HAP-1 (cell line): ENCODE results near the gene SIRPB2.
A peak's percentile ranks its signal among the peaks of the same experiment; 100 is the strongest.

Experiments used
- DNase-seq, 2 experiments: peaks; one replicate each; pipeline ENCODE4 v3.0.0-alpha.2; 2016 to 2020; ENCODE audit warnings: low spot score in 2 of 2
- H3K27me3 ChIP-seq: fragments of 250-450 bp; sonication (Bioruptor Pico); 2 replicates; pipeline ENCODE4 v1.5.1; 2020; ENCODE audit warnings: low read depth, mild to moderate bottlenecking, moderate library complexity
- H3K36me3 ChIP-seq: fragments of 250-450 bp; sonication (Bioruptor Pico); replicated peaks from 2 replicates; pipeline ENCODE4 v1.5.1; 2020; ENCODE audit warnings: mild to moderate bottlenecking
- H3K4me1 ChIP-seq: fragments of 250-450 bp; sonication (Bioruptor Pico); 2 replicates; pipeline ENCODE4 v1.5.1; 2020; ENCODE audit warnings: mild to moderate bottlenecking
- H3K4me3 ChIP-seq: fragments of 250-450 bp; sonication (Bioruptor Pico); 2 replicates; pipeline ENCODE4 v1.5.1; 2020; ENCODE audit warnings: mild to moderate bottlenecking, moderate library complexity
- H3K9me3 ChIP-seq: fragments of 250-450 bp; sonication (Bioruptor Pico); 2 replicates; pipeline ENCODE4 v1.5.1; 2020; ENCODE audit warnings: mild to moderate bottlenecking, moderate library complexity
- in situ Hi-C: fragments of 300-500 bp; cut with MboI; formaldehyde crosslinking; loops from 3 replicates; pipeline ENCODE4 v1.14.3; 2020; ENCODE audit warnings: low sequenced_read_pairs, inconsistent platforms, mixed read lengths

The SIRPB2 gene

GRCh38 chr20:1438361-1438760 lies 52.9 kb downstream of the SIRPB2 start:
- H3K9me3 ChIP-seq = no peaks in the 10 kb centered on the region; the same call in 1 of the 2 replicates
- no peaks in the 10 kb centered on the region for H3K27me3 ChIP-seq
- H3K4me3 ChIP-seq = no peak overlapping the region
- H3K4me1 ChIP-seq = no peaks in the 10 kb centered on the region
- no peak for DNase-seq
- in situ Hi-C loops = no loop called here
- H3K36me3 ChIP-seq = peaks cover 4% of the 10 kb centered on the region; the same call in 1 of the 2 replicates

- no peak overlapping the region for H3K4me3 ChIP-seq
- H3K9me3 ChIP-seq = no peaks in the 10 kb centered on the region; the same call in 1 of the 2 replicates
- DNase-seq = peak; percentile 52 to 80
- no peaks in the 10 kb centered on the region for H3K4me1 ChIP-seq
- no peaks in the 10 kb centered on the region; the same call in 1 of the 2 replicates for H3K36me3 ChIP-seq
- no peaks in the 10 kb centered on the region for H3K27me3 ChIP-seq
- in situ Hi-C loops = no loop called here
Observed at GRCh38 chr20:1437235-1437904, 53.9 kb downstream of the SIRPB2 start.

GRCh38 chr20:1436263-1436662 lies 55.0 kb downstream of the SIRPB2 start:
- Histone ChIP-seq H3K4me3 (no peak overlapping the region), H3K27me3 (no peaks in the 10 kb centered on the region), H3K4me1 (no peaks in the 10 kb centered on the region), H3K36me3 (no peaks in the 10 kb centered on the region; the same call in 1 of the 2 replicates), H3K9me3 (no peaks in the 10 kb centered on the region; the same call in 1 of the 2 replicates)
- no peak for DNase-seq
- in situ Hi-C loops = no loop called here

GRCh38 chr20:1435337-1435699 lies 55.9 kb downstream of the SIRPB2 start:
- in situ Hi-C loops = no loop called here
- no peaks in the 10 kb centered on the region for H3K4me1 ChIP-seq

GRCh38 chr20:1434571-1435336 lies 56.5 kb downstream of the SIRPB2 start:
- in situ Hi-C loops = no loop called here
- DNase-seq = no peak
- Histone ChIP-seq H3K27me3 (no peaks in the 10 kb centered on the region; the same call in 1 of the 2 replicates), H3K4me3 (no peak overlapping the region), H3K4me1 (no peaks in the 10 kb centered on the region), H3K36me3 (no peaks in the 10 kb centered on the region), H3K9me3 (no peaks in the 10 kb centered on the region; the same call in 1 of the 2 replicates)

More at GRCh38 chr20:1435337-1435699, 55.9 kb downstream of the SIRPB2 start:
- no peaks in the 10 kb centered on the region; the same call in 1 of the 2 replicates for H3K27me3 ChIP-seq
- H3K9me3 ChIP-seq = no peaks in the 10 kb centered on the region; the same call in 1 of the 2 replicates
- DNase-seq = no peak
- H3K36me3 ChIP-seq = no peaks in the 10 kb centered on the region; the same call in 1 of the 2 replicates
- no peak overlapping the region for H3K4me3 ChIP-seq

GRCh38 chr20:1431158-1431557 lies 60.1 kb downstream of the SIRPB2 start:
- Histone ChIP-seq H3K4me1 (no peaks in the 10 kb centered on the region), H3K4me3 (no peak overlapping the region), H3K27me3 (peaks cover 3% of the 10 kb centered on the region; the same call in 1 of the 2 replicates), H3K9me3 (no peaks in the 10 kb centered on the region; the same call in 1 of the 2 replicates), H3K36me3 (no peaks in the 10 kb centered on the region)
- in situ Hi-C loops = no loop called here
- no peak for DNase-seq

- Histone ChIP-seq H3K27me3 (peaks cover 3% of the 10 kb centered on the region; the same call in 1 of the 2 replicates), H3K9me3 (no peaks in the 10 kb centered on the region; the same call in 1 of the 2 replicates), H3K4me3 (no peak overlapping the region), H3K4me1 (no peaks in the 10 kb centered on the region), H3K36me3 (no peaks in the 10 kb centered on the region)
- in situ Hi-C loops = no loop called here
- no peak for DNase-seq
Observed at GRCh38 chr20:1430004-1430451, 61.2 kb downstream of the SIRPB2 start.

GRCh38 chr20:1429143-1429728 lies 62.0 kb downstream of the SIRPB2 start:
- in situ Hi-C loops = no loop called here

GRCh38 chr20:1427457-1428054 lies 63.7 kb downstream of the SIRPB2 start:
- in situ Hi-C loops = no loop called here
- no peak for DNase-seq

More at GRCh38 chr20:1429143-1429728, 62.0 kb downstream of the SIRPB2 start:
- H3K4me1 ChIP-seq = no peaks in the 10 kb centered on the region
- H3K9me3 ChIP-seq = no peaks in the 10 kb centered on the region; the same call in 1 of the 2 replicates
- H3K27me3 ChIP-seq = peaks cover 3% of the 10 kb centered on the region; the same call in 1 of the 2 replicates
- no peaks in the 10 kb centered on the region for H3K36me3 ChIP-seq
- no peak overlapping the region for H3K4me3 ChIP-seq
- no peak for DNase-seq

GRCh38 chr20:1426231-1426849 lies 64.9 kb downstream of the SIRPB2 start:
- no peak overlapping the region for H3K4me3 ChIP-seq
- peaks cover 3% of the 10 kb centered on the region; the same call in 1 of the 2 replicates for H3K27me3 ChIP-seq
- no peaks in the 10 kb centered on the region for H3K4me1 ChIP-seq
- DNase-seq = no peak
- in situ Hi-C loops = no loop called here
- no peaks in the 10 kb centered on the region for H3K36me3 ChIP-seq
- no peaks in the 10 kb centered on the region for H3K9me3 ChIP-seq

More at GRCh38 chr20:1427457-1428054, 63.7 kb downstream of the SIRPB2 start:
- no peaks in the 10 kb centered on the region for H3K36me3 ChIP-seq
- H3K27me3 ChIP-seq = peaks cover 3% of the 10 kb centered on the region; the same call in 1 of the 2 replicates
- no peak overlapping the region for H3K4me3 ChIP-seq
- no peaks in the 10 kb centered on the region for H3K9me3 ChIP-seq
- no peaks in the 10 kb centered on the region for H3K4me1 ChIP-seq
